ENCODE data around the gene CALN1. TPM values are rescaled to one million over a fixed set of nuclear protein-coding genes. Genes with fewer than 3 reads are reported as not detected.

Gene CALN1
- total RNA-seq, 6 experiments from 2014 or later, result 0.06 to 0.98 (median 0.34) TPM

GRCh38 chr7:71988201-71988600 is 423.9 kb downstream of the CALN1 start:
- no peak for TF ChIP-seq CTCF (IDR thresholded peaks at IDR 0.05)
- TF ChIP-seq POLR2A (IDR thresholded peaks at IDR 0.05), result no peak
- Histone ChIP-seq H3K27me3 (no peaks in the 10 kb centered on the region), H3K4me3 (no peak overlapping the region), H3K9me3 (no peaks in the 10 kb centered on the region), H3K36me3 (no peaks in the 10 kb centered on the region), H3K4me1 (no peaks in the 10 kb centered on the region), H3K27ac (peak overlapping the region in 1 of 3 donors; percentile 5)
- DNase-seq (no peak), ATAC-seq (no peak)
- intact Hi-C loops (cut with DNase I), result no loop called here
- WGBS (ENCODE audit: insufficient coverage, low coverage, low lambda C conversion rate, missing lambda C conversion rate), result 74% methylated on average over 4 of the region's 7 CpGs

GRCh38 chr7:71987200-71987767 is 424.9 kb downstream of the CALN1 start:
- no peak overlapping the region for H3K4me3 ChIP-seq
- H3K36me3 ChIP-seq, result no peaks in the 10 kb centered on the region
- 49% methylated on average over 5 of the region's 8 CpGs for WGBS (ENCODE audit: insufficient coverage, low coverage, low lambda C conversion rate, missing lambda C conversion rate)
- intact Hi-C loops (cut with DNase I), result no loop called here
- TF ChIP-seq POLR2A (IDR thresholded peaks at IDR 0.05) (no peak), CTCF (IDR thresholded peaks at IDR 0.05) (no peak)
- H3K27ac ChIP-seq, result no peak overlapping the region
- H3K4me1 ChIP-seq, result no peaks in the 10 kb centered on the region
- H3K9me3 ChIP-seq, result no peaks in the 10 kb centered on the region
- no peaks in the 10 kb centered on the region for H3K27me3 ChIP-seq
- DNase-seq, result no peak
- no peak for ATAC-seq

GRCh38 chr7:71984348-71984747 is 427.8 kb downstream of the CALN1 start:
- intact Hi-C loops (cut with DNase I), result no loop called here
- Histone ChIP-seq H3K9me3 (no peaks in the 10 kb centered on the region), H3K27me3 (no peaks in the 10 kb centered on the region), H3K27ac (no peak overlapping the region), H3K36me3 (no peaks in the 10 kb centered on the region), H3K4me1 (no peaks in the 10 kb centered on the region), H3K4me3 (no peak overlapping the region)
- WGBS (ENCODE audit: insufficient coverage, low coverage, low lambda C conversion rate, missing lambda C conversion rate), result 61% methylated on average over 2 of the region's 2 CpGs
- TF ChIP-seq CTCF (IDR thresholded peaks at IDR 0.05), result no peak
- no peak for TF ChIP-seq POLR2A (IDR thresholded peaks at IDR 0.05)
- ATAC-seq (no peak), DNase-seq (no peak)

GRCh38 chr7:71982851-71983250 is 429.3 kb downstream of the CALN1 start:
- no peak for ATAC-seq
- H3K36me3 ChIP-seq, result no peaks in the 10 kb centered on the region
- H3K4me3 ChIP-seq, result no peak overlapping the region
- no peaks in the 10 kb centered on the region for H3K9me3 ChIP-seq
- intact Hi-C loops (cut with DNase I), result no loop called here
- DNase-seq, result no peak
- H3K27ac ChIP-seq, result no peak overlapping the region
- no peaks in the 10 kb centered on the region for H3K27me3 ChIP-seq
- TF ChIP-seq CTCF (IDR thresholded peaks at IDR 0.05) (no peak), POLR2A (IDR thresholded peaks at IDR 0.05) (no peak)
- 39% methylated on average over 3 of the region's 4 CpGs for WGBS (ENCODE audit: insufficient coverage, low coverage, low lambda C conversion rate, missing lambda C conversion rate)
- H3K4me1 ChIP-seq, result no peaks in the 10 kb centered on the region

- Histone ChIP-seq H3K27ac (no peak overlapping the region), H3K9me3 (no peaks in the 10 kb centered on the region), H3K4me3 (no peak overlapping the region), H3K36me3 (no peaks in the 10 kb centered on the region), H3K4me1 (no peaks in the 10 kb centered on the region), H3K27me3 (no peaks in the 10 kb centered on the region)
- TF ChIP-seq CTCF (IDR thresholded peaks at IDR 0.05) (no peak), POLR2A (IDR thresholded peaks at IDR 0.05) (no peak)
- no peak for ATAC-seq
- intact Hi-C loops (cut with DNase I), result no loop called here
- WGBS (ENCODE audit: insufficient coverage, low coverage, low lambda C conversion rate, missing lambda C conversion rate), result 39% methylated on average over 7 of the region's 7 CpGs
- no peak for DNase-seq
Observed at GRCh38 chr7:71976645-71977044, 435.5 kb downstream of the CALN1 start.
